Measurements from ENCODE around the gene NR2F1-AS1. TPM values are rescaled to one million over a fixed set of nuclear protein-coding genes. Genes with fewer than 3 reads are reported as not detected.

The NR2F1-AS1 gene
- total and polyA plus RNA-seq, 2 donors (not counting 3 experiments of a cell fraction or from before 2014, with no cell fraction given), result 4.2 to 13.8 TPM

GRCh38 chr5:93591323-93591945 is 10.4 kb upstream of the NR2F1-AS1 start:
- ChIA-PET CTCF (interaction anchor here (1.1 to 1.9 kb wide), 5 partner anchors 8 to 210 kb away, joined by 3 to 9 read pairs (median 4); partner anchors contain the start of gene NR2F1), POLR2A (no interaction called here)
- peaks cover 8% of the 10 kb centered on the region for H3K4me1 ChIP-seq (ENCODE audit: control insufficient read depth, extremely low read depth, insufficient read depth, low read length)
- H3K4me2 ChIP-seq (ENCODE audit: insufficient read depth, low read length), result no peak overlapping the region
- TF ChIP-seq MAX (IDR thresholded peaks at IDR 0.05; ENCODE audit: insufficient read depth, insufficient read length), result no peak
- no peak for TF ChIP-seq FOS (IDR thresholded peaks at IDR 0.05; ENCODE audit: borderline replicate concordance, insufficient read depth, low read length)
- no peak for TF ChIP-seq CTCF (IDR thresholded peaks at IDR 0.05; ENCODE audit: extremely low read depth in 1 of 2, insufficient read depth in 1 of 2, low read depth in 1 of 2, low read length in 2 of 2)
- no peak for TF ChIP-seq EZH2 (IDR thresholded peaks at IDR 0.05; ENCODE audit: borderline replicate concordance, low read depth, low read length, severe bottlenecking)
- TF ChIP-seq POLR2A (IDR thresholded peaks at IDR 0.05; ENCODE audit: low read depth, low read length), result no peak
- TF ChIP-seq JUN (IDR thresholded peaks at IDR 0.05; ENCODE audit: borderline replicate concordance, insufficient read depth, insufficient read length, low read depth), result no peak
- TF ChIP-seq GATA2 (IDR thresholded peaks at IDR 0.05; ENCODE audit: insufficient read depth, insufficient read length, low read depth, low read length), result no peak
- no peak for TF ChIP-seq MYC (IDR thresholded peaks at IDR 0.05; ENCODE audit: low read depth, low read length)
- no peak for TF ChIP-seq POLR2AphosphoS5 (IDR thresholded peaks at IDR 0.05; ENCODE audit: insufficient read depth, low read depth, low read length)
- H3K27me3 ChIP-seq (ENCODE audit: control insufficient read depth in 2 of 2, insufficient read depth in 2 of 2, low read length in 2 of 2), result no peaks in the 10 kb centered on the region
- peaks cover 4 to 10% of the 10 kb centered on the region in 2 experiments for H3K36me3 ChIP-seq (ENCODE audit: control insufficient read depth in 2 of 2, extremely low read depth in 1 of 2, insufficient read depth in 2 of 2, low read length in 2 of 2)
- no peak overlapping the region for H3K4me3 ChIP-seq (replicated peaks in 1 of 3; ENCODE audit: insufficient read depth in 1 of 3, low read depth in 1 of 3, low read length in 3 of 3)
- H3K9me1 ChIP-seq (replicated peaks; ENCODE audit: control insufficient read depth, extremely low read depth, insufficient read depth, low read length), result no peaks in the 10 kb centered on the region
- H3K9me3 ChIP-seq (replicated peaks; ENCODE audit: control insufficient read depth, insufficient read depth, low read length), result no peaks in the 10 kb centered on the region
- dilution Hi-C loops (cut with MboI; ENCODE audit: extremely low pct_ligation_motif_present, low sequenced_read_pairs), result no loop called here
- H3K9ac ChIP-seq (replicated peaks; ENCODE audit: extremely low read depth, insufficient read depth, low read length), result no peak overlapping the region
- DNase-seq (ENCODE audit: low read depth, low spot score) (no peak), FAIRE-seq (no peak)
- no peak overlapping the region for H2AFZ ChIP-seq (ENCODE audit: low read depth, low read length)
- no peaks in the 10 kb centered on the region for H4K20me1 ChIP-seq (replicated peaks; ENCODE audit: control insufficient read depth, extremely low read depth, insufficient read depth, low read length)
- BruUV-seq (replicated peaks), result no TSS peak
- H3K79me2 ChIP-seq (ENCODE audit: control insufficient read depth, insufficient read depth, low read length), result peaks cover 59% of the 10 kb centered on the region
- intact Hi-C loops (cut with micrococcal nuclease), result no loop called here
- no peak overlapping the region for H3K27ac ChIP-seq (ENCODE audit: insufficient read depth, low read depth, low read length)
